ENCODE data around the gene MAN1C1.

Gene MAN1C1

DNA sequence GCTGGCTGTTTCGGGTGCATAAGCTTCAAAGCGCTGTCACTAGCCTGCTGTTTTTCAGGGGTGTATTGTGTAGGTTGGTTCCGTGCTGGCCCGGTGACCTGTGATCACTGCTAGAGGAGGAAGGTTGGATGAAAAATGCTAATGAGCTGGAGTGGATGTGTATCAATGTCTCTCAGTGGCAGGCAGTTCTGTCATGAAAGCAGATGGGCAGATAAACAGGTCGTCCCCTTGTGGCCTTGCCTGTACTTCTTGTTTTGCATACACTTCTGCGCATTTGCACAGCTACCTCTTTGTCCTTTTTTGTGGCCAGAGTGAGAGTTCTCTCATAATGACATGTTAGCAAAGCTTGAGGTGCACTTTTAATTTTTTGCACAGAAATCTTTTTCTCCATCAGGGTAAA lies 186.3 kb downstream of the MAN1C1 start:
- Mint-ChIP-seq H3K4me1 (ENCODE audit: low read depth in 2 of 2) (peaks cover 26 to 31% of the 10 kb centered on the region in 2 donors), H3K4me3 (no peak overlapping the region), H3K27me3 (no peaks in the 10 kb centered on the region), H3K9me3 (no peaks in the 10 kb centered on the region), H3K27ac (no peak overlapping the region), H3K36me3 (ENCODE audit: insufficient read depth) (peaks cover 16% of the 10 kb centered on the region)
- ATAC-seq (replicated peaks) (no peak), DNase-seq (no peak)

DNA sequence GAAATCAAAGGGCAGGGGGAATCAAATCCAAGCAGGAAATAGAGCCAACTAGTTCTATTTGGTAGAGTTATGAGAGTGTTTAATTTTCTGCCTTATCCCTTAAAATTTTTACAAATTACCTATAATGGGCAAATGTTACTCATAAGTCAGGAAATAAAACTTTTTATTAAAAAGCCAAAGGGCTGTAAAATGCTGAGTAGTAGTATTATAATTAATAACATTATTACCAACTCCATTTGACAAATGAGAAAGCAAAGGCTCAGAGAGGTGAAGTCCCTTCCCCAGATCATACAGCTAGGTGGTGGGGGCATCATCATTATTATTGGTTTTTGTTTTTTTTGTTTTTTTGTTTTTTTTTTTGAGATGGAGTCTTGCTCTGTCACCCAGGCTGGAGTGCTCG lies 186.8 kb downstream of the MAN1C1 start:
- no peak for DNase-seq
- Mint-ChIP-seq H3K36me3 (ENCODE audit: insufficient read depth) (peaks cover 17% of the 10 kb centered on the region), H3K27ac (no peak overlapping the region), H3K27me3 (no peaks in the 10 kb centered on the region), H3K9me3 (no peaks in the 10 kb centered on the region), H3K4me1 (ENCODE audit: low read depth in 2 of 2) (peaks cover 26% of the 10 kb centered on the region in 2 donors), H3K4me3 (no peak overlapping the region)
- no peak for ATAC-seq (replicated peaks)

DNA sequence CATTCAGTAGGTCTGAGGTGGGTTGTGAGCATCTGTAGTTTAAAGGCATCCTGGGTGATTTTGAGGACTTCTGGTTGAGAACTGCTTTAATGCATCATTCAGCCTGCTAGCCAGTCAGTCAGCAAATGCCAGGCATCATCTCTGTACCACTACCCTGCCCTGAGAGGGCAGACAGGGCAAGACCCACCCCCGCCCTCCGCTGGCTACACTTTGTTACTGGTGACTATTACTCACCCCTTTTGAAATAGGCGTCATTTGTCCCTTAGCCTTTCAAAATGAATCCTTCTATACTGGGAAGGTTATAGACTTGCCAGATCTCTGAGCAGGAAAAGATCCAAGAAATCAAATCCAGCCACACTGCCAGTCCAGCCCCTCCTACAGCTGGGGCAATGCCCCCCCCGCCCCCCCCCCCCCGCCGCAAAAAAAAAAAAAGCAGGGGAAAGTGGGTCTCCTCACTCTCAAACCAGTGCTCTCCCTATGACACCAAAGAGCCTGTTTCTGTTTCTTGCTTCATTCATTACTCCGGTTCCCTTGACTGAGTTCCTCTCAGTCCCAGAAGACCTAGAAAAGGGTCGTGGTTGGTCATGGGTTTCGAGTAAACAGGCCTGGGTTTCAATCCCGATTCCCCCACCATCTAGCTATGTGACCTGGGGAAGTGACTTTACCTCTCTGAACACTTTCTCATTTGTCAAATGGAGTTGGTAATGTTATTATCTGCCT lies 187.8 kb downstream of the MAN1C1 start:
- H3K4me3 Mint-ChIP-seq: no peak overlapping the region
- no peak overlapping the region for H3K27ac Mint-ChIP-seq
- H3K36me3 Mint-ChIP-seq (ENCODE audit: insufficient read depth): peaks cover 13% of the 10 kb centered on the region
- no peaks in the 10 kb centered on the region for H3K27me3 Mint-ChIP-seq
- ATAC-seq (replicated peaks) (no peak), DNase-seq (no peak)
- H3K9me3 Mint-ChIP-seq: no peaks in the 10 kb centered on the region
- peaks cover 21 to 24% of the 10 kb centered on the region in 2 donors for H3K4me1 Mint-ChIP-seq (ENCODE audit: low read depth in 2 of 2)

DNA sequence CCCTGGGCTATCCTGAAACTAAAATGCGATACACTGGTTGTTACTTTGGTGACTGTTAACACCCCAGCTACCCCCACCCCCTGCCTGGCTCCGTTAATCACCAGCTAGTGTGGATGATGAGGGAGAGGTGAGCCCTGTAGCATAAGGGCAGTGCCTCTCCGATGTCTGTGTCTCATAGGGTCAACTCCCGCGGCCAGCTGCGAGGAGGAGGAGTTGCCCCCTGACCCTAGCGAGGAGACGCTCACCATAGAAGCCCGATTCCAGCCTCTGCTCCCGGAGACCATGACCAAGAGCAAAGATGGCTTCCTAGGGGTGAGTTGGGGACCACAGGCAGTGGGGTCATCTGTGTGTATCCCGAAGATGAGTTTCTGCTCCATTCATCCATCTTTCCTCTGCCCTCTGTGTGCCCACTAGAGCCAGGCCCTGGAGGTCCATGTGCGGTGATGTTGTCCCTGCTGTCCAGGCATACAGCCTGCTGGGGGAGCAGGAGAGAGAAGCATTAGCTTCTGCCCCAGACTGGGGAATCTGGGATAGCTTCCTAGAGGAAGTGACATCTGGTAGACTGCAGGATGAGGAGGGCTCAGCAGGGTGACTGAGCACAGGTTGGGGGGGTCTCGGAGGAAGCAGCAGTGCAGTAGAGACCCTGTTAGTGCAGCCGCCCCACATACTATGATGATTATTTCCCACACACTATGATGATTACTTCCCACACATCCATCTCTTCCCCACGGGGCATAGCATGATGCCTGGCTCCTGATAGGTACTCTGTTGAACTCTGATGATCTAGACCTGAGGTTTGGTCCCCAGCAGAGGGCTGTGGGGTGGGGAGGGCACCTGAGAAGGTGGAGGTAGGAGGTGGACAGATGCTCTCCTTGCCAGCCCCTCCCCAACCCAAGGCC lies 188.6 kb downstream of the MAN1C1 start:
- Mint-ChIP-seq H3K36me3 (ENCODE audit: insufficient read depth) (peaks cover 10% of the 10 kb centered on the region), H3K27me3 (no peaks in the 10 kb centered on the region), H3K27ac (no peak overlapping the region), H3K9me3 (no peaks in the 10 kb centered on the region), H3K4me1 (ENCODE audit: low read depth in 2 of 2) (peaks cover 18 to 21% of the 10 kb centered on the region in 2 donors), H3K4me3 (no peak overlapping the region)
- ATAC-seq (replicated peaks) (no peak), DNase-seq (no peak)

DNA sequence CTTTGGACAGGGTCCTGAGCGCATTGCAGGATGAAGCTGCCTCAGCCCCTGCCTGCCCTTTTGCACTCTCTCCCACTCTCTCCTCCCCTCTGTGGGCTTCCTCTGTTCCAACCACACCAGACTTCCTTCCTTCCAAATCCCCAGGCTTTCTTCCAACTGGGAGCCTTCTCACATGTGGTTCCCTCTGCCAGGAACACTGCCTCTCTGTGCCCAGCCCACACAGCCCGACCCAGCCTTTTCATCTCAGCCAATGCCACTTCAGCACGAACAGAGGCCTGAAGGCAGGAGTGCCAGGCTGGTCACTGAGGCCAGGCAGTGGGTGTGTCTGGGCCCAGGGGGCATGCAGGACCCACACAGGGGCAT lies 189.3 kb downstream of the MAN1C1 start:
- Mint-ChIP-seq H3K9me3 (no peaks in the 10 kb centered on the region), H3K27ac (no peak overlapping the region), H3K36me3 (ENCODE audit: insufficient read depth) (peaks cover 6% of the 10 kb centered on the region), H3K4me3 (no peak overlapping the region), H3K4me1 (ENCODE audit: low read depth in 2 of 2) (peaks cover 17 to 18% of the 10 kb centered on the region in 2 donors), H3K27me3 (no peaks in the 10 kb centered on the region)
- ATAC-seq (replicated peaks) (no peak), DNase-seq (no peak)

DNA sequence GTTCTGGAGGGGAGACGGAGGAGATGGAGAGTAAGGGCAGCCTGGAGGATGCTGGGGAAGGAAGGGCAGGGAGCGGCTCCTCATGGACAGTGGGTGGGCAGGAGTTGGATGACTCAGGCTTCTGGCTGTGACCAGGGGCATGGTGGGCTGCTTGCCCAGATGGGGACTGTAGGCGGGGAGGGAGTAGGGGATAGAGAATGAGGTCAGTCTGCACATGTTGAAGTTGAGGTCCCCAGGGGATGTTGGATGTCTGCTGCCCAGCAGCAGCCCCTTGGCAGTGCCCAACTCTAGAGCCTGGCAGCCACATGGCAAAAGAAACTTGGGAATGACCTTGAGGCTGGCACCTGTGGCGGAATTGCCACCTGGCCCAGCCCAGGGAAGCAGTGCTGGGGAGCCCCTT lies 189.8 kb downstream of the MAN1C1 start:
- Mint-ChIP-seq H3K27me3 (no peaks in the 10 kb centered on the region), H3K4me1 (ENCODE audit: low read depth in 2 of 2) (peaks cover 17 to 18% of the 10 kb centered on the region in 2 donors), H3K4me3 (no peak overlapping the region), H3K36me3 (ENCODE audit: insufficient read depth) (peaks cover 6% of the 10 kb centered on the region), H3K9me3 (no peaks in the 10 kb centered on the region), H3K27ac (no peak overlapping the region)
- no peak for DNase-seq
- no peak for ATAC-seq (replicated peaks)

DNA sequence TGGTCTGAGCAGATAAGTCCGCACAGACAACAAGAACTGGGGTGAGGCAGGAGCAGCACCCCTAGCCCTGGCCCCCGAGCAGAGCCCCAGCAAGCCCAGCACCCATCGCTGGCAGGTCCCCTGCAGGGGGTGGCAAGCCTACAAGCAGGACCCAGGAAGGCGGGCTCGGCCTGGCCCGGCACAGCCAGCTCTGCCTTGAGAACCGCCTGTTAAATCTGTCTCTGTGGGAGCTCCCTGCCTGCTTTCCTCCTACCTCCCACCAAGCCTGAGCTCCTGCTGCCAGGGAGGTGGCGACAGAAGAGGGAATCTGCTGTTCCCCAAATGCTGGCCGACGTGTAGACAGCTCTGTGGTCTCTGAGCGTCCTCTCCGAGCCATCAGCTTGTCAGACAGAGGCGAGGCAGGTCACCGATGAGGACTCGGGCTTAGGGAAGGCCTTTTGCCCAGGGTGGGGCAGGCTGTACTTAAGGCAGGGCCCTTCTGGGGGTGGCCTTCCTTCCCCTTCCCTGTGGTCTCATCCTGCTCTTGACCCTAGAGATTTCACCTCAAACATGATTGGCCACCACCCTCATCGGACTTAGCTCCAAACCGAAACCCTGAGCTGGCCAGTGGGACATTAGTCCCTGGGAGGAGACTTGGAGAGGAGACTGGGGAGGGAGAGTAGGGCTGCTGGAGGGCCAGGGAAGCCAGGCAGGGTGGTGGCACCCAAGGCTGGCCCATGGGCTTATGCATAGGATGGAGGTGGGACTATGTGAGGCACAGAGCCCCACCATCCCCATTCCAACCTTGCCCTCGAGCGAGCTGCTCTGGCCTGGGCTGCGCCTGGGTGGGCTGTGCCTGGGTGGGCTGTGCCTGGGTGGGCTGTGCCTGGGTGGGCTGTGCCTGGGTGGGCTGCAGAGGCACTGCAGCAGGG lies 191.1 kb downstream of the MAN1C1 start:
- Mint-ChIP-seq H3K4me1 (ENCODE audit: low read depth in 2 of 2) (peaks cover 12 to 14% of the 10 kb centered on the region in 2 donors), H3K9me3 (no peaks in the 10 kb centered on the region), H3K27ac (no peak overlapping the region), H3K27me3 (no peaks in the 10 kb centered on the region), H3K4me3 (no peak overlapping the region), H3K36me3 (ENCODE audit: insufficient read depth) (peaks cover 6% of the 10 kb centered on the region)
- no peak for DNase-seq
- no peak for ATAC-seq (replicated peaks)

DNA sequence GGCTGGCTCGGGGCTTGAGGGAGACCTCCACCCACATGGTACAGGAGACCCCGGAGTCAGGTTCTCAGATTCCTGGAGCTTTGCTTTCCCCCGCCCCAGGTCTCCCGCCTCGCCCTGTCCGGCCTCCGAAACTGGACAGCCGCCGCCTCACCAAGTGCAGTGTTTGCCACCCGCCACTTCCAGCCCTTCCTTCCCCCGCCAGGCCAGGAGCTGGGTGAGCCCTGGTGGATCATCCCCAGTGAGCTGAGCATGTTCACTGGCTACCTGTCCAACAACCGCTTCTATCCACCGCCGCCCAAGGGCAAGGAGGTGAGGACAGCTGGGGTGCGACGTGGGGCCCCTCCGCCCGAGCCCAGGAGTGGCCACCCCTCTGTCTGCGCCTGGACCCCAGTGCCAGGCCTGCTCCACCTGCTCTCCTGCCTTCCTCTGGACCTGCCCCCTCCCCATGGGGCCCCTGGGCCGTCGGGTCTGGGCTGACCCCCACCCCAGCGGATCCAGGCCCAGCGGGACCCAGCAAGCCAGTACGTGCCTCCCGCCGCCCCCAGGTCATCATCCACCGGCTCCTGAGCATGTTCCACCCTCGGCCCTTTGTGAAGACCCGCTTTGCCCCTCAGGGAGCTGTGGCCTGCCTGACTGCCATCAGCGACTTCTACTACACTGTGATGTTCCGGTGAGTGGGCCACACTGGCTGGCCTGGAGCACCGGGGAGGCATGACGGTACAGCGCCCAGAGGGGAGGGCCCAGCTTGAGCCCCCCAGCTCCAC lies 192.1 kb downstream of the MAN1C1 start:
- no peaks in the 10 kb centered on the region for H3K9me3 Mint-ChIP-seq

DNA sequence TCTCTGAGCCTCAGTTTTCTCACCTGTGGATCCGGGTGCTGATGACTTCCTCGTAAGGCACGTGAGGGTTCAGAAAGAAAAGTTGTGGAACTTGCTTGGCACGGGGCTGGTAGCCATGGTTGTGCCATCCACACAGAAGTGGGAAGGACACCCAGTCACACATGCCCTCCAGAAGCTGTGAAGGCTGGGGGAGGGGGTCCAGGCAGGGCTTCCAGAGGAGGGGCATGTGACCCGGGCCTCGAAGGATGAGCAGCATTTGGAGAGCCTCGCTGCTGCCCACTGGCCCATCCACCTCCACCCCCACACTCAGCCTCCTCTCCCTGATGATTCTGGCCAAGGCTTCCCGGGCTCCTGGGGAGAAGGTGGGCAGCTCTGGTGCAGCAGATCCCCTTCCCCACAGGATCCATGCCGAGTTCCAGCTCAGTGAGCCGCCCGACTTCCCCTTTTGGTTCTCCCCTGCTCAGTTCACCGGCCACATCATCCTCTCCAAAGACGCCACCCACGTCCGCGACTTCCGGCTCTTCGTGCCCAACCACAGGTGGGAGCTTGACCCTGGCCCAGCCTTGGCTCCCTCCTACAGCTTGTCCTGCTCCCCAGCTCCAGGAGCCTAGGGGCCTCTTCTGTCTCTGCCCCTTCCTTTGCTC lies 192.8 kb downstream of the MAN1C1 start:
- Mint-ChIP-seq H3K27ac (no peak overlapping the region), H3K9me3 (no peaks in the 10 kb centered on the region), H3K4me3 (peak overlapping the region in 1 of 2 donors; percentile 32), H3K36me3 (ENCODE audit: insufficient read depth) (peaks cover 6% of the 10 kb centered on the region), H3K27me3 (no peaks in the 10 kb centered on the region), H3K4me1 (ENCODE audit: low read depth in 2 of 2) (peaks cover 8 to 11% of the 10 kb centered on the region in 2 donors)
- no peak for ATAC-seq (replicated peaks)
- DNase-seq: no peak

More for the DNA sequence above, 192.1 kb downstream of the MAN1C1 start:
- H3K36me3 Mint-ChIP-seq (ENCODE audit: insufficient read depth): peaks cover 6% of the 10 kb centered on the region
- H3K27me3 Mint-ChIP-seq: no peaks in the 10 kb centered on the region
- H3K4me1 Mint-ChIP-seq (ENCODE audit: low read depth in 2 of 2): peaks cover 8 to 11% of the 10 kb centered on the region in 2 donors
- ATAC-seq (replicated peaks) (no peak), DNase-seq (no peak)
- H3K27ac Mint-ChIP-seq: no peak overlapping the region
- H3K4me3 Mint-ChIP-seq: no peak overlapping the region

DNA sequence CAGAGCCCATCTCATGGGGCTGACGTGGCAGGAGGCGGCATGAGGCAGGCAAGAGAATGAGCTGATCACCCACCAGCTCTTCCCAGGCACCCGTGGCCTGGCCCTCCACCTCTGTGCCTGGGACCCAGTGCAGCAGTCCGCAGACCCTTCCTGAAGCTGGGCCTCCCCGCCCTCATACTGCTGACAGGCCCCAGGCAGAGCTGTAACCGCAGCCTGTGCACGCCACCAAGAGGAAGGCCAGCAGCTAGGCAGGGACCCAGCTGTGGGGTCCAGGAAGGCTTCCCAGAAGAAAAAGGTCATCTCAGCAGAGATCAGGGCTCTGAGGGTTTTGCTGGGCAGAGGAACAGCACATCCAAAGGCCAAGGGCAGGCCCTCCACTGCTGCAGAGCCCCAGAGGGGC lies 193.3 kb downstream of the MAN1C1 start:
- Mint-ChIP-seq H3K36me3 (ENCODE audit: insufficient read depth) (peaks cover 6% of the 10 kb centered on the region), H3K4me3 (peak overlapping the region in 1 of 2 donors; percentile 32), H3K27ac (peak overlapping the region in 1 of 2 donors; percentile 12), H3K4me1 (ENCODE audit: low read depth in 2 of 2) (peaks cover 5 to 8% of the 10 kb centered on the region in 2 donors), H3K27me3 (no peaks in the 10 kb centered on the region), H3K9me3 (no peaks in the 10 kb centered on the region)
- DNase-seq: no peak
- ATAC-seq (replicated peaks): no peak

DNA sequence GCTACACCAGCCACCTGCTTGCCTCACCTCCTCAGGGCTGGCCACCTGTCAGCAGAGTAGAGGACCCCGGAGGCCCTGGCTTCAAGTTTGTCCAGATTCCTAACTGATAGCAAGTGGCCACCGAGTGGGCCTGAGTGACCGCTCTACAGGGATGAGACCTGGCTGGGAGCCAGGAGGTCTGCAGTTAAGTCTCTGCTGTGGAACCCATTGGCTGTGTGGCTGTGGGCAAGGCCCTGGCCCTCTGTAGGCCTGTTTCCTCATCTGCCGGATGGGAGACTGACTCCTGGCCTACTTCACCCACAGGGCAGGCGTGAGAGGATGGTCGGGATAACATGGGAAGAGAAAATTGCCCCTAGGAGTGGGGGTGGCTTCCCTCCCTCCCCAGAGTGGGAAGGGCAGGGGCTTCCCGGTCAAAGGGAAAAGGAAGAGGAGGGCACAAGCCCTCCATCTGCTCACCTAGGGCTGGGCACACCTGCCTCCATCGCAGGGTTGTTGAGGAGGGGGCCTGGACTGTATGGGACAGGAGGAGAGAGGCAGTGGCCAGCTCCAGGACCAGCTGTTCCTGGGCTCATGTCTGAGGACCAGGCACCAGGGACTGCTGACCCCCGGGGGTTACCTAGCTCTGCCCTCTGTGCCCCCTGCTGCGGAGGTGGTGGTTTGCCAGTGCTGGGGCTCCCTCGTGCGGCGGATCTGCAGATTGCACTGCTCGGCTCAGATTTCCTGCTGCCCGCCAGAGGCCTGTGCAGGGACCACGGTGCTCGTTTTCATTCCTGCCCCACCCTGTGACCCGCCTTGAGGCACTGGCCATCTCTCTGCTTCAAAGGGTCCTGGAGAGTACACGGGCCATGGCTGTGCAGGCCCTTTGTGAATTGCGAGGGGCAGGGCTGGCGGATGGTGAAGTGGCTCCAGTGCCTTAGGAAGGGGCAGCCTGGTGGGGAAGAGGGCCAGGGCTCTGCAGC lies 194.0 kb downstream of the MAN1C1 start:
- no peaks in the 10 kb centered on the region for H3K9me3 Mint-ChIP-seq
- no peaks in the 10 kb centered on the region for H3K27me3 Mint-ChIP-seq
- DNase-seq: peak; percentile 79 to 84 (median 83)
- H3K4me3 Mint-ChIP-seq: no peak overlapping the region
- peak; percentile 94 for ATAC-seq (replicated peaks)
- peaks cover 5 to 8% of the 10 kb centered on the region in 2 donors for H3K4me1 Mint-ChIP-seq (ENCODE audit: low read depth in 2 of 2)
- peaks cover 7% of the 10 kb centered on the region for H3K36me3 Mint-ChIP-seq (ENCODE audit: insufficient read depth)
- H3K27ac Mint-ChIP-seq: peak overlapping the region in 1 of 2 donors; percentile 12

Measured in effector memory CD8-positive, alpha-beta T cell (primary cell).